Measurements from ENCODE around the gene FGF18. TPM values are rescaled to one million over a fixed set of nuclear protein-coding genes. Genes with fewer than 3 reads are reported as not detected.

The FGF18 gene
- total RNA-seq, 2 donors from 2014 or later = not detected

GRCh38 chr5:171386006-171386671, 33.3 kb upstream of the FGF18 start:
- Histone ChIP-seq H3K9me3 (no peaks in the 10 kb centered on the region), H3K27me3 (no peaks in the 10 kb centered on the region), H3K4me1 (peaks cover 24% of the 10 kb centered on the region), H3K27ac (no peak overlapping the region), H3K4me3 (no peak overlapping the region), H3K36me3 (replicated peaks in 1 of 2; ENCODE audit: insufficient read depth in 1 of 2, low read depth in 2 of 2) (no peaks in the 10 kb centered on the region)
- no peak for TF ChIP-seq CTCF (IDR thresholded peaks at IDR 0.05)
- TF ChIP-seq POLR2A (IDR thresholded peaks at IDR 0.05) = no peak
- ATAC-seq (no peak), DNase-seq (no peak)
- intact Hi-C loops (cut with DNase I) = no loop called here
- WGBS, 2 donors = 95% methylated on average over 25 of the region's 25 CpGs

- DNase-seq = peak in 2 of 4 donors; percentile 14 to 16
- intact Hi-C loops (cut with DNase I) = no loop called here
- WGBS, 2 donors = 6 to 13% methylated on average over 19 to 20 of the region's 20 CpGs
- Histone ChIP-seq H3K36me3 (replicated peaks in 1 of 2; ENCODE audit: insufficient read depth in 1 of 2, low read depth in 2 of 2) (no peaks in the 10 kb centered on the region), H3K27me3 (no peaks in the 10 kb centered on the region), H3K9me3 (no peaks in the 10 kb centered on the region), H3K27ac (peak overlapping the region; percentile 55 to 91 (median 86)), H3K4me1 (peaks cover 29% of the 10 kb centered on the region), H3K4me3 (peak overlapping the region; percentile 28 to 43)
- TF ChIP-seq POLR2A (IDR thresholded peaks at IDR 0.05) (no peak), CTCF (IDR thresholded peaks at IDR 0.05) (no peak)
- ATAC-seq = no peak
Observed at GRCh38 chr5:171386861-171387344, 32.5 kb upstream of the FGF18 start.

- peak; percentile 97 to 99 (median 98) for DNase-seq
- peak within 1 kb of the TSS; percentile 55 to 91 (median 86) for H3K27ac ChIP-seq
- H3K36me3 ChIP-seq (replicated peaks in 1 of 2; ENCODE audit: insufficient read depth in 1 of 2, low read depth in 2 of 2) = no peaks in the 10 kb centered on the region
- H3K4me1 ChIP-seq = peaks cover 29% of the 10 kb centered on the region
- intact Hi-C loops (cut with DNase I) = no loop called here
- peak within 1 kb of the TSS; percentile 80 to 88 for H3K4me3 ChIP-seq
- 0 to 1% methylated on average over 33 to 56 of the region's 56 CpGs for WGBS, 2 donors
- no peaks in the 10 kb centered on the region for H3K9me3 ChIP-seq
- TF ChIP-seq CTCF (IDR thresholded peaks at IDR 0.05) (no peak), POLR2A (IDR thresholded peaks at IDR 0.05) (peak; percentile 88 to 99 (median 99))
- peak; percentile 99 for ATAC-seq
- H3K27me3 ChIP-seq = no peaks in the 10 kb centered on the region
Observed at GRCh38 chr5:171387345-171387969, 32.0 kb upstream of the FGF18 start, which contains the start of gene NPM1. TSS of gene NPM1 (plus strand) at chr5:171387849. CDS start at chr5:171387949, 100 bp downstream.

GRCh38 chr5:171387970-171388815, 31.3 kb upstream of the FGF18 start:
- ATAC-seq = peak; percentile 32
- Histone ChIP-seq H3K4me1 (peaks cover 29% of the 10 kb centered on the region), H3K27ac (peak overlapping the region; percentile 55 to 91 (median 86)), H3K4me3 (peak overlapping the region; percentile 80 to 88), H3K9me3 (no peaks in the 10 kb centered on the region), H3K27me3 (no peaks in the 10 kb centered on the region), H3K36me3 (replicated peaks in 1 of 2; ENCODE audit: insufficient read depth in 1 of 2, low read depth in 2 of 2) (peaks cover 0 to 5% of the 10 kb centered on the region in 2 donors)
- intact Hi-C loops (cut with DNase I) = no loop called here
- WGBS, 2 donors = 0 to 1% methylated on average over 10 to 56 of the region's 56 CpGs
- TF ChIP-seq CTCF (IDR thresholded peaks at IDR 0.05) (no peak), POLR2A (IDR thresholded peaks at IDR 0.05) (no peak)
- peak; percentile 71 to 77 (median 74) for DNase-seq
